HG02623 (cell line): ENCODE data around the gene TMEM95.

Experiments
- ATAC-seq: cut with Tn5 transposase; IDR thresholded peaks from one replicate; pipeline ENCODE4 v1.9.1; 2021; ENCODE audit warnings: moderate library complexity; ENCODE audit not compliant: unreplicated experiment

Gene TMEM95

GRCh38 chr17:7374353-7374752 lies 19.4 kb downstream of the TMEM95 start:
- ATAC-seq: no peak

- no peak for ATAC-seq
Observed at GRCh38 chr17:7379134-7379533, 24.2 kb downstream of the TMEM95 start.

- no peak for ATAC-seq
Observed at GRCh38 chr17:7380321-7380720, 25.4 kb downstream of the TMEM95 start.

- no peak for ATAC-seq
Observed at GRCh38 chr17:7380855-7381683, 26.1 kb downstream of the TMEM95 start, which contains the start of gene TNK1. Gene TNK1 (plus strand): TSS chr17:7381089. CDS start chr17:7382927, 1,838 bp downstream.

- no peak for ATAC-seq
Observed at GRCh38 chr17:7382901-7383300, 27.9 kb downstream of the TMEM95 start.

DNA sequence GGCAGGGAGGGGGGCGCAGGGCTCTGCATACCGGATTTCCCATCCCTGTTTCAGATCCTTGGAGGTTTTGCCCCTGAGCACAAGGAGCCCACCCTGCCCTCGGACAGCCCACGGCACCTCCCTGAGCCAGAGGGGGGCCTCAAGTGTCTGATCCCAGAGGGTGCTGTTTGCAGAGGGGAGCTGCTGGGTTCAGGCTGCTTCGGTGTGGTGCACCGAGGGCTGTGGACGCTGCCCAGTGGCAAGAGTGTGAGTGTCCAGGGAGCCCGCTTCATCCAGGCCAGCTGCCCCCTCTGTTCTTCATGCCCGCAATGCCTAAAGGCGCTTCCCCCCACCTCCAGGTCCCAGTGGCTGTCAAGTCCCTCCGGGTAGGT lies 28.4 kb downstream of the TMEM95 start:
- ATAC-seq: no peak

- peak; percentile 70 for ATAC-seq
Observed at GRCh38 chr17:7383742-7384488, 29.0 kb downstream of the TMEM95 start.

DNA sequence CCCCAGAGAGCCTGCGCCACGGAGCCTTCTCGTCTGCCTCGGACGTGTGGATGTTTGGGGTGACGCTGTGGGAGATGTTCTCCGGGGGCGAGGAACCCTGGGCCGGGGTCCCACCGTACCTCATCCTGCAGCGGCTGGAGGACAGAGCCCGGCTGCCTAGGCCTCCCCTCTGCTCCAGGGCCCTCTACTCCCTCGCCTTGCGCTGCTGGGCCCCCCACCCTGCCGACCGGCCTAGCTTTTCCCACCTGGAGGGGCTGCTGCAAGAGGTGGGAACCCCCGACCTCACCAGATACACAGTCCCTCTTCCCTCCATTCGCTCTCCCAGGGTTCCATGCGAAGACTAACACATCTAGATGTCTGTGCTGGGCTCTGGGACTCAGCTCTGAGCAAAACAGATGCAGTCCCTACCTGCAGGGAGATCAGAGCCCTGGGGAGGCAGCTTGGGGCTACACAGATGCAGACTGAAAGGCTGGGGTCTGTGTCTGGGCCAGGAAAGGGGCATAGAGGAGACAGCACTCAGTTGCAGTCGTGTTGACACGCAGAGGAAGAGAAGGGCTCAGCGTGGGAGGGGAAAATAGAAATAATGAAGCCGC lies 29.6 kb downstream of the TMEM95 start:
- ATAC-seq: no peak

DNA sequence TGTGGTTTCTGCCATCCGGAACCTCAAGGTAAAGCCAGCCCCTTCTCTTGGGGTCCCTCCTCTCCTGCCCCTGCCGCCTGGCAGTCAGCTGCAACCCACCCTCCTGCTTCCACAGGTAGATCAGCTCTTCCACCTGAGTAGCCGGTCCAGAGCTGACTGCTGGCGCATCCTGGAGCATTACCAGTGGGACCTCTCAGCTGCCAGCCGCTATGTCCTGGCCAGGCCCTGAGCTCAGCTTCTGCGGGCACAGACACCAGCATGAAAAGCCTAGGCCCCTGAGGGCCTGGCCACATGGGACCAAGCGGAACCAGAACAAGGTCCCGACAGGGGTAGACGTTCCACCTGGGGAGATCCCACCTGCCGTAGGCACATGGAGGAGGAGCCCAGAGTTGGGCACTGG lies 33.9 kb downstream of the TMEM95 start:
- no peak for ATAC-seq

DNA sequence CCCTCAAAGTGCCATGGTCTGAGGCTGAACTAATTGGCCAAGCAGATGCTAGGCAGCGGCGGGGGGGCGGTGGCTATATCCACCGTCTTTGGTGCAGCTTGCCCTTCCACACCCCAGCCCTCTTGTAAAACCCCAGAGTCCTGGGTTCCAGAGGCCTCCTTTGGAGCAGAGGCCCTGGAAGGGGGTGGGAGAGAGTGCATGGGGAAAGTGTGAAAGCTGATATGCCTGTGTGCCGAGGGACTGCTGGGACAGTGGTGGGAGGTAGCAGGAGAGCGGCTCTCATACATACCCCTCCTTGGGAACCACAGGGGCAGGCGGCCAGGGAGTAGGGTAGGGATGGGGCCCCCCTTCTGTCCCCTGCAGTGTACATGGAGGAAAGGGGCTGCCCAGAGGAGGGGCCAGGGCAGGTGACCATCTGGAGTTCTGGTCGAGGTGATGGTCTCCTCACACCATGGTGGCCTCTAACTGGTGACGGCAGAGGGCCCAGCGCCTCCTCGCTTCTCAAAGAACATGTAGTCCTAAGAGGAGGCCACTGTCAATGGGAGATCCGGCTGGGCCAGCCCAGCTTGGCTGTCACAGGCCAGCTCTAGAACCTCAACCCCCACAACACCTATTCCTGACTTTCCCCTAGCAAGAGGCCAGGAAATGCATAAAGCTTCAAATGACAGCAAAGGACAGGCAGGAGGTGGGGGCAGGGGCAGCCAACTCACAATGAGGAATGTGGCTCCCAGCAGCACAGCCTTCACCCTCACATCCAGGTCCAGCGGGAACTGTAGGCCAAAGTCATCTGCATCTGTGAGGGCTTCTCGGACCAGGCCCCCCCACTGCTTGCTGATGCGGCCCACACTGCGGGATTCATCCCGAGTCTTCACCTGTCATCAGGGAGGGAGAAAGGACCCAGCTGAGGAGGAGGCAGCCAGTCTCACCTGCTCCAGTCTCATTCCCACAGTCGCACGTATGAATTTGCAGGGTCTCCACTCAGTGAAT lies 35.3 kb downstream of the TMEM95 start:
- no peak for ATAC-seq

- ATAC-seq: no peak
Observed at GRCh38 chr17:7391307-7391706, 36.4 kb downstream of the TMEM95 start.

DNA sequence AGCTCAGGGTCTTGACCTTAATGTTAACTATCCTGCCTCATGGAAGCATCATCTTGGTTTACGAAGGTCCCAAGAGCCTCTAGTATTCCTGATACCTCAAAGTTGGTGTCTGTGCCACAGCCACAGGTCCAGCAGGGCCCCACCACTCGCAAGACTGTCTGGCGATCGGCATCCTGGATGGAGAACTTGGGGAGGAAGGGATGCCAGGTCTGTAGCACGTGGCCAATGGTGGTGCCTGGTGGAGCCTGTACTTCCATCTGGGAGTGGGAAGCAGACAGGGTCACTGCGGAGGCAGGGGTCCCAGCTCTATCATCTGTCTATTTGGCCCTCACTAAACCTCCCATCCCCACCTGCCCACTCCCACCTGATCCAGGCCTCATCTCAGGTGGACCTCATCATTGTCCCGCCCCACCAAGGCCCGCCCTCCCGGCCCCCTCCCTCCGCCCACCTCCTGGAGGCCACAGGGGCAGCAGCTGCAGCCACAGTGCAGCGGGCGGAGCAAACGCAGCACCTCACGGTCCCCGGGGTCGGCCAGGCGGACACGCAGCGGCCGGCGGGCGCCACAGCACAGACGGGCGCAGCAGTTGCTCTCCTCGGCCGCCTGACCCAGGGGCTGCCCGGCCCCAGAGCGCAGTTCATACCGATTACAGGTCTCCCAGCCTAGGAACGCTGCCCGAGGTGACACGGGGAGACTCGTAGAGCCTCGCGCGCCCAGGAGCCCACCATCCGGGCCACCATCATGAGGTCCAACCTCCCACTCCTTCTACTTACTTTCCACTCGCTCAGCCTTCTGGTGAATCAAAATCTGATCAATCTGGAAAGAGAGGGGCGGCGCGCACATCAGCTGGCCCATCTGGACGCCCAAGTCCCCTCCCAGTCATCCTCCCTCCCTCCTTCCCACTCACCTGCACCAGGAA lies 38.0 kb downstream of the TMEM95 start:
- ATAC-seq: no peak

GRCh38 chr17:7393613-7394451 lies 38.9 kb downstream of the TMEM95 start:
- peak; percentile 43 for ATAC-seq

GRCh38 chr17:7394452-7395191 lies 39.7 kb downstream of the TMEM95 start, which contains the start of gene PLSCR3:
Gene PLSCR3 (minus strand): TSS chr17:7394525. CDS start chr17:7394110, 415 bp downstream.
- peak; percentile 58 for ATAC-seq

DNA sequence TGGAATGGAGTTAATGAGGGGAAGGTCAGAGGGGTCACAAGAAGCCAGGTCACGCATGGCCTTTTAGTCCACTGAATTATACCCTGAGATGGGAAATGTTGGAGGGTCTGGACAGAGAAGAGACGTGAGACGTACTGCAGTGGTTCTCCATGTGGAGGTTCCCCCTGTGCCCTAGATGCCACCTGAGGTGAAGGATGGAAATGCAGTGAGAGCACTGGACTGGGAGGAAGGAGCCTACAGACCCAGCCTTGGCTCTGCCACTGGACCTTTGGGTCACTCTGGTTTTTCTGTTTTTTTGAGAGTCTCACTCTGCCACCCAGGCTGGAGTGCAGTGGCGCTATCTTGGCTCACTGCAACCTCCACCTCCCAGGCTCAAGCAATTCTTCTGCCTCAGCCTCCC lies 41.2 kb downstream of the TMEM95 start:
- no peak for ATAC-seq

DNA sequence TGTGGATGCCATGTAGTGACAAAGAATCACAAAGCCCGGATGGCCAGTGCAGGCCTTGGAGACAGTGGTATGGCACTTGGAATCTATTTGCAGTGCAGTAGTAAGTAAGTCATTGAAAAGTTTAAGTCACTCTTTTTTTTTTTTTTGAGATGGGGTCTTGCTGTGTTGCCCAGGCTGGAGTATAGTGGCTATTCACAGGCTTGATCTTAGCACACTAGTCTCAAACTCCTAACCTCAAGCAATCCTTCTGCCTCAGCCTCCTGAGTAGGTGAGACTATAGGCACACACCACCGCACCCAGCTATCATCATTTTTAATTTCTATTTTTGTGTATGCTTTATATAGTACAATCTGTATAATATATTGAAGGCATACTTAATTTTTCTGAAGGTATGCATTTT lies 43.7 kb downstream of the TMEM95 start:
- no peak for ATAC-seq

DNA sequence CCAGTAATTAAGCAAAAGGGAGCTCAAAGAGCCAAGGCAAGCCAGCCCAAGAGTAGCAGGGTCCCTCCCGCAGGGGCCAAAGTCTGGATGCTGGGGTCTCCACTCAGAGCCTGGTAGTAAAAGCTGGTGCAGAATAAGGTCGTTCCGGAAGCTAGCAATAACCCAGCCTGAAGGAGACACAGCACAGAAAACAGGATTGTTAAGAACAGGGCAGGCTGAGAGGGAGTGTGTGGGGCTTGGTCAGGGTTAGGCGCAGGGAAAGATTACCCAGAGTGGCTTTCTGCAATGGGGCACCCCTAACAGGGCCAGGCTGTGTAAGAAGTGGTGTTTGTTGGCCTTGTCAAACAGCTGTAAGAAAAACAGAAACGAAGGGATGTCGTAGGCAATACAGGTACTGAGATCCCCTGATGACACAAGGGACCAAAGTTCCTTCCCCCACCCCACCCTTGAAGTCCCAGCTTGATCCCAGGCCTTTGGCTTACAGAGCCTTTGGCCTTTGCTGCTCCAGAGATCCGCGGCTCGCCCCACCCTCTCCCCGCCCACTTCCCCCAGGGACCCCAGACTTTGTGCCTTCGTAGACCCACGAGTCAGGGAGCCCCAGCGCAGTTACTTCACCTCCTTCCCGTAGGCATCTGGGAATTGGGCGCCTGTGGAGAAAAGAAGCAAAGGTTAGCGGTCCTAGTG lies 48.2 kb downstream of the TMEM95 start:
- no peak for ATAC-seq

- no peak for ATAC-seq
Observed at GRCh38 chr17:7403727-7403976, 48.7 kb downstream of the TMEM95 start.
